Measurements from ENCODE around the gene CDC42EP2. TPM values are rescaled to one million over a fixed set of nuclear protein-coding genes. Genes with fewer than 3 reads are reported as not detected.

CDC42EP2 gene
- total RNA-seq, 2 experiments from 2014 or later, result 1.4 TPM; not detected in 1

DNA sequence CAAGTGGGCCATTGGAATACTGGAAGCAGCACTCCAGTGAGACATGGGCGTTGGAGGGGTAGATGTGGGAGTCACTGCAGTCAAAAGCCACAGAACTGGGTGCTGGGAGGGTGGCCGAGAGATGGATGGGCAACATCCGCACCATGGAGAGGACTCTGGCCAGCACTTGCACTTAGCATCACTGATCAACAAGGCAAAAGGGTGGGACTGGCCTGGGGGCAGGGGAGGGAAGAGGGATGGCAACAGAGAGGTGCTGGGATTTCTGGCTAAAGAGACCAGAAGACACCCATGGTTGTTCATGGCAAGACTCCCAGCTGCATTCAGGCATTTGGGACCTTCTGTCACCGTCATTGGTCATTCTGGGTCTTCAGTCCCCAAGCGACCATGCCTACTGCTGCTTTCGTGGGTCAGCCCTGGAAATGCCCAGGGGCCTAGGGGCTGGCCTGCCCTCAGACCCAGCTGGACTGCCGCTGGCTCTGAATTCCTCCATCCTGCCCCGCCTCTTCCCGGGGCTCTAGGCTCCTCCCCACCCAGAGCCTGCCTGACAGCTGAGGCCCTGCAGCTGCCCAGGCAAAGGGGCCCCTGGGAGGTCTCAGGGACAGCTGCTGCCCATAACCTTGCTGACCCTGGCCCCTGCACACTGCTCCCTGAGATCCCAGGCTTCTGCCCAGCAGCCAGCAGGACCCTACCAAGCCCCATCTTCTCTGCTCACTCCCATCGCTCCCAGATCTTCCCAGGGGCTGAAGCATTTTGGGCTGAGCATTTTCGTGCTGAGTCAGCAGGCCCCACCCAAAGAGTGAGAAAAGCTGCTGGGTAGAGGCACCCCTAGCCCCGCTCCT lies 13.0 kb upstream of the CDC42EP2 start:
- no peak overlapping the region for H3K4me3 Mint-ChIP-seq

DNA sequence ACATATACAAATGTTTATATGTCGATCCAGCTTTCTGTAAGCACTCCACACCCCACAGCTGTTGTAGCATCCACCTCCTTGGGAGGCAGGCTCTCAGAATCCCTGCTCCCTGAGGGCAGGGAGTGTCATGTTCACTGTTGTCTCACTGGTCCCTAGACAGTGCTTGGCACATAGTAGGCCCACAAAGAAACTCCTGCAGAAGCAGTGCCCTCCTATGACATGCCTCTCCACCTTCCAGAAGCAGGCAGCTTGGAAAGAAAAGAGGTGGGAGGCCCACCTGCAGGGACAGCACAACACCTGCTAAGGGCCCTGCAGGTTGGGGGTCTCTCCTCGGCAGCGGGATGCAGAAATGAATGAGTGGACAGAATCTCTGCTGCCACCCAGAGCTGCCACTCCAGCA lies 11.1 kb upstream of the CDC42EP2 start:
- no peak for ATAC-seq
- Mint-ChIP-seq H3K9me3 (ENCODE audit: low read depth) (no peaks in the 10 kb centered on the region), H3K4me3 (no peak overlapping the region), H3K27ac (no peak overlapping the region), H3K27me3 (no peaks in the 10 kb centered on the region), H3K36me3 (peaks cover 10% of the 10 kb centered on the region), H3K4me1 (no peaks in the 10 kb centered on the region)
- CTCF ChIA-PET, result interaction anchor here (1.5 to 2.2 kb wide), 3 partner anchors 9 to 76 kb away, joined by 4 to 13 read pairs (median 4); partner anchors contain the start of gene CDC42EP2
- no peak for DNase-seq

More for the DNA sequence above, 13.0 kb upstream of the CDC42EP2 start:
- no peak overlapping the region for H3K27ac Mint-ChIP-seq
- DNase-seq (no peak), ATAC-seq (no peak)
- no peaks in the 10 kb centered on the region for H3K27me3 Mint-ChIP-seq
- H3K36me3 Mint-ChIP-seq, result peaks cover 15% of the 10 kb centered on the region
- no peaks in the 10 kb centered on the region for H3K9me3 Mint-ChIP-seq (ENCODE audit: low read depth)
- CTCF ChIA-PET, result interaction anchor here (2.2 kb wide), 1 partner anchor 14 kb away, joined by 13 read pairs; the partner anchor contains the start of gene CDC42EP2
- no peaks in the 10 kb centered on the region for H3K4me1 Mint-ChIP-seq

- DNase-seq (no peak), ATAC-seq (no peak)
- Mint-ChIP-seq H3K27me3 (no peaks in the 10 kb centered on the region), H3K4me3 (no peak overlapping the region), H3K9me3 (ENCODE audit: low read depth) (no peaks in the 10 kb centered on the region), H3K36me3 (peaks cover 10% of the 10 kb centered on the region), H3K27ac (no peak overlapping the region), H3K4me1 (no peaks in the 10 kb centered on the region)
- CTCF ChIA-PET, result interaction anchor here (1.0 to 2.6 kb wide), 3 partner anchors 8 to 25 kb away, joined by 3 to 13 read pairs (median 4); no protein-coding TSS in a partner anchor
Measured at GRCh38 chr11:65304110-65304509, 10.6 kb upstream of the CDC42EP2 start.

DNA sequence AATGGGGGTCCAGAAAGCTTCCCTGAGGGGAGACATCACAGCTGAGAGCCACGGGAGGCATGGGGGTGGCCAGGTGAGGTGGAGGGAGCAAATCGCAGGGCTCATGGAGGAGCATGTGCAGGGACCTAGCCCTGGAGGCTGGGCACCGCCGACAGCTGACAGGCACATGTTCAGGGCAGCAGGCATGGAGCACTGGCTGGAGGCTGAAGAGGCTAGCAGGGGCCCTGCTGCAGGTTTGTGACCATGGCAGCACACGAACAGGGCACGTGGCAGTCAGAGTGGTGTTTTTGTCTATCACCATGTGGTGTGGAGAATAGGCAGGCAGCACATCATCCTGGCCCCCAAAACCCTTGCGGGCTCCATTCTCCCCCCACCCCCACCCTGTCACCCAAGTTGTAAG lies 10.1 kb upstream of the CDC42EP2 start:
- Mint-ChIP-seq H3K27ac (no peak overlapping the region), H3K27me3 (no peaks in the 10 kb centered on the region), H3K9me3 (ENCODE audit: low read depth) (no peaks in the 10 kb centered on the region), H3K4me3 (no peak overlapping the region), H3K4me1 (no peaks in the 10 kb centered on the region), H3K36me3 (peaks cover 10% of the 10 kb centered on the region)
- CTCF ChIA-PET, result interaction anchor here (1.0 to 2.6 kb wide), 3 partner anchors 8 to 25 kb away, joined by 3 to 13 read pairs (median 4); no protein-coding TSS in a partner anchor
- ATAC-seq (no peak), DNase-seq (no peak)

DNA sequence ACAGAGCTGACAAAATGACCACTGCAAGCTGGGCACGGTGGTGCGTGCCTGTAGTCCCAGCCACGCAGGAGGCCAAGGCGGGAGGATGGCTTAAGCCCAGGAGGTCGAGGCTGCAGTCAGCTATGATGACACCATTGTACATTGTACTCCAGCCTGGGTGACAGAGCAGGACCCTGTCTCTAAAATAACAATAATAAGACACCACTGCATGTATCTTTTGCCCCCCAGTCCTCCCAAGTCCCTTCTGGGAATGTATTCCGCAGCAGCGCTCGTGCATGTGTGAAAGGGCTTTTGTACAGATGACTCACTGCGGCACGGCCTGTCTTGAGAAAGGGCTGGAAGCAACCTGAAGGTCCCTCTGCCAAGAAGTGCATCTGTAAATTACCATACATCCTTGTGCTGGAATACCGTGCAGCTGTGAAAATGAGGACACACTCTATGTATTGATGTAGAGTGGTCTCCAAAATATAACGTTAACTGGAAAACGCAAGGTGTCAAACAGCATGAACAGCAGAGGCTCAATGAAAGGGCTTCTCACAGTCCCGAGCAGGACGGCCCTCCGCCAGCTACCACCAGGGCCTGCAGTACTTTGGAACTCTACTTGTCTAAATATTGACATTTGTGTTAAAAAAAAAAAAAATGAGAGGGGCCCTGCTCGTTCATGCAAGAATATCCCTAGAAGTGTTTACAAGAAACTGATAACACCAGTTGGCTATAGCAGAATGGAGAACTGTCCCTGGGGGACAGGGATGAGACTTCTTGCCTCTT lies 9.0 kb upstream of the CDC42EP2 start:
- Mint-ChIP-seq H3K4me1 (no peaks in the 10 kb centered on the region), H3K4me3 (no peak overlapping the region), H3K36me3 (peaks cover 7% of the 10 kb centered on the region), H3K27me3 (no peaks in the 10 kb centered on the region), H3K27ac (no peak overlapping the region), H3K9me3 (ENCODE audit: low read depth) (no peaks in the 10 kb centered on the region)
- CTCF ChIA-PET, result interaction anchor here (2.6 kb wide), 1 partner anchor 10 kb away, joined by 13 read pairs; no protein-coding TSS in a partner anchor
- no peak for ATAC-seq
- DNase-seq, result no peak

GRCh38 chr11:65307298-65308229 lies 7.1 kb upstream of the CDC42EP2 start:
- CTCF ChIA-PET, result interaction anchor here (1.5 to 2.4 kb wide), 3 partner anchors 22 to 82 kb away, joined by 3 to 8 read pairs (median 4); no protein-coding TSS in a partner anchor
- no peak overlapping the region for H3K27ac Mint-ChIP-seq
- H3K36me3 Mint-ChIP-seq, result peaks cover 7% of the 10 kb centered on the region
- no peaks in the 10 kb centered on the region for H3K27me3 Mint-ChIP-seq
- no peak overlapping the region for H3K4me3 Mint-ChIP-seq
- ATAC-seq, result no peak
- H3K4me1 Mint-ChIP-seq, result no peaks in the 10 kb centered on the region
- no peaks in the 10 kb centered on the region for H3K9me3 Mint-ChIP-seq (ENCODE audit: low read depth)
- no peak for DNase-seq

DNA sequence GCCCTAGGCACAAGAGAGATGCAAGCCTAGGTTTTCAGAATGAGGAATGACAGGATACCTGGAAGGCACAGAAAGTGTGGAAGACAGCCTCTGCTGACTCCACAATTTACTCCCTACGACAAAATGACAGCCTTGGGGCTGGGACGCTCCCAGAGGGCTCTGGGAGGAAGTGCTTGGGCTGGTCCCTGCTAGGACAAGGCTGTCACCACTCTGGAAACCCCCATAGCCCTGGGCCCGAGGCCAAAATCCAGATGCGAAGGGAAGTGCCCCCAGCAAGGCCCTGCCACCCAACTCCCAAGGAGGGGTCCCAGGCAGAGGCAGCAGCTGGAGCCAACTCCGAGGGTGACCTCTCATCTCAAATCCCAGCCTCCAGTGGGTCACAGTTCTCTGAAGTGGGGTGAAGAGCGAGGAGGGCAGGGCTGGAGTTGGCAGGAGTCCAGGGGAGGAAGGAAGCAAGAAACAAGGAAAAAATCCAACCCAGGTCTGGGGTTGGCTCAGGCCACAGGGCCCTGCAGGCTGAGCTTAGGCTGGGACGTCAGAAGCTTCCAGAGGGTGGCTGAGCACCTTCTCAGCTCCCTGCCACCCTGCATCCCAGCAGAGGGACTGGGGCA lies 6.3 kb upstream of the CDC42EP2 start:
- DNase-seq (no peak), ATAC-seq (no peak)
- CTCF ChIA-PET, result interaction anchor here (1.5 to 2.4 kb wide), 2 partner anchors 21 to 23 kb away, joined by 4 to 8 read pairs; no protein-coding TSS in a partner anchor
- no peaks in the 10 kb centered on the region for H3K4me1 Mint-ChIP-seq
- H3K9me3 Mint-ChIP-seq (ENCODE audit: low read depth), result no peaks in the 10 kb centered on the region
- peaks cover under 1% of the 10 kb centered on the region for H3K27me3 Mint-ChIP-seq
- no peak overlapping the region for H3K4me3 Mint-ChIP-seq
- H3K36me3 Mint-ChIP-seq, result peaks cover 6% of the 10 kb centered on the region
- H3K27ac Mint-ChIP-seq, result no peak overlapping the region

GRCh38 chr11:65309006-65309405 lies 5.7 kb upstream of the CDC42EP2 start:
- H3K27me3 Mint-ChIP-seq, result peaks cover 6% of the 10 kb centered on the region
- no peak overlapping the region for H3K27ac Mint-ChIP-seq
- no peaks in the 10 kb centered on the region for H3K4me1 Mint-ChIP-seq
- ATAC-seq (no peak), DNase-seq (no peak)
- peaks cover 4% of the 10 kb centered on the region for H3K36me3 Mint-ChIP-seq
- H3K9me3 Mint-ChIP-seq (ENCODE audit: low read depth), result no peaks in the 10 kb centered on the region
- no peak overlapping the region for H3K4me3 Mint-ChIP-seq
- CTCF ChIA-PET, result interaction anchor here (1.5 to 2.4 kb wide), 2 partner anchors 21 to 22 kb away, joined by 4 to 8 read pairs; no protein-coding TSS in a partner anchor

GRCh38 chr11:65310215-65310614 lies 4.5 kb upstream of the CDC42EP2 start:
- Mint-ChIP-seq H3K27ac (no peak overlapping the region), H3K9me3 (ENCODE audit: low read depth) (no peaks in the 10 kb centered on the region), H3K4me3 (no peak overlapping the region), H3K36me3 (no peaks in the 10 kb centered on the region), H3K4me1 (peaks cover 3% of the 10 kb centered on the region), H3K27me3 (peaks cover 9% of the 10 kb centered on the region)
- DNase-seq (no peak), ATAC-seq (no peak)
- CTCF ChIA-PET, result interaction anchor here (1.2 to 1.4 kb wide), 2 partner anchors 35 to 37 kb away, joined by 3 to 6 read pairs; no protein-coding TSS in a partner anchor

- Mint-ChIP-seq H3K4me3 (no peak overlapping the region), H3K36me3 (no peaks in the 10 kb centered on the region), H3K9me3 (ENCODE audit: low read depth) (no peaks in the 10 kb centered on the region), H3K27me3 (peaks cover 9% of the 10 kb centered on the region), H3K4me1 (peaks cover 4% of the 10 kb centered on the region), H3K27ac (no peak overlapping the region)
- DNase-seq, result no peak
- CTCF ChIA-PET, result interaction anchor here (1.2 to 1.4 kb wide), 2 partner anchors 36 to 37 kb away, joined by 3 to 6 read pairs; no protein-coding TSS in a partner anchor
- ATAC-seq, result no peak
Measured at GRCh38 chr11:65310736-65311135, 3.9 kb upstream of the CDC42EP2 start.

DNA sequence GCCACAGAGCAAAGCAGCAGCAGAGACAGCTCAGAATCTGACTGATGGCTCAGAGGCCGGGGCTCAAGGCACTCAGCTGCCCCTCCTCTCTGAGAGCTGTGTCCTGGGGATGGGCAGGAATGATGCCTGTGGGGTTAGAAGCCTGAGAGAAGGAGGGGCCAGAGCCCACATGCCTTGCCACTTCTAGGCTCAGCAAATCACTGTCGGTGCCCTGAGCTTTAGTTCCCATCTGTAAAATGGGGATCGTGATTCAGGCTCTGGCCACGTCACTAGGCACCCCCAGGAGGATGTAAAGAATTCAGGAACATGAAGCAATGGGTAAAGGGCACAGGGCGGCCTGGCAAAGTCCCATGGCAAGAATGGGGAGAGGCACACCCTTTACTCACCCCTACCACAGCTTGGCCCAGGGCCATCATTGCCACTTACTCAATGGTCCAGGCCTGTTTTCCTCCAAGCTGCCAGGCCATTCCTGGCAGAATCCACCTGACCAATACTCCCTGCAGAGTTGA lies 3.4 kb upstream of the CDC42EP2 start:
- no peaks in the 10 kb centered on the region for H3K9me3 Mint-ChIP-seq (ENCODE audit: low read depth)
- no peak overlapping the region for H3K27ac Mint-ChIP-seq
- H3K4me3 Mint-ChIP-seq, result no peak overlapping the region
- CTCF ChIA-PET, result interaction anchor here (1.1 to 1.4 kb wide), 4 partner anchors 24 to 45 kb away, joined by 3 to 6 read pairs (median 4); no protein-coding TSS in a partner anchor
- ATAC-seq (no peak), DNase-seq (no peak)
- no peaks in the 10 kb centered on the region for H3K36me3 Mint-ChIP-seq
- H3K4me1 Mint-ChIP-seq, result peaks cover 6% of the 10 kb centered on the region
- peaks cover 12% of the 10 kb centered on the region for H3K27me3 Mint-ChIP-seq

Data from activated CD8-positive, alpha-beta memory T cell treated with anti-CD3 and anti-CD28 coated beads, Interleukin-2, amount 10 ng/mL, durations not matched to agents 7 days and 5 days (primary cell).